Right lobe of liver (tissue), 6 donors: Measurements from ENCODE around the gene THRA. TPM values are rescaled to one million over a fixed set of nuclear protein-coding genes. Genes with fewer than 3 reads are reported as not detected.
A peak's percentile ranks its signal among the peaks of the same experiment; 100 is the strongest.

Experiments used
- ATAC-seq, 4 donors: fragments of 200-7000 bp; cut with Tn5 transposase; one replicate each; pipeline ENCODE4 v1.9.1; 2020; ENCODE audit warnings: mild to moderate bottlenecking in 4 of 4, moderate library complexity in 4 of 4
- DNase-seq, 3 donors: peaks; one replicate each; pipeline ENCODE4 v3.0.0-alpha.2; 2020
- H3K27ac ChIP-seq, 3 donors: fragments of 200-600 bp; one replicate each; pipeline ENCODE4 v1.8.0; 2022
- H3K27me3 ChIP-seq, 2 donors: fragments of 200-600 bp; one replicate each; pipeline ENCODE4 v1.8.0; 2022
- H3K36me3 ChIP-seq, 4 donors: fragments of 200-600 bp; sonication (generic) in 1 of 4; one replicate each; pipeline versions ENCODE4 v1.5.1 to v1.8.0; 2017 to 2022; ENCODE audit warnings: control low read depth in 1 of 4
- H3K4me1 ChIP-seq, 4 donors: fragments of 200-600 bp; sonication (generic) in 1 of 4; one replicate each; pipeline versions ENCODE4 v1.5.1 to v1.8.0; 2017 to 2022; ENCODE audit warnings: control low read depth in 1 of 4
- H3K4me3 ChIP-seq, 3 donors: fragments of 200-600 bp; one replicate each; pipeline ENCODE4 v1.8.0; 2022
- H3K9me3 ChIP-seq, 4 donors: fragments of 200-600 bp; sonication (generic) in 1 of 4; one replicate each; pipeline versions ENCODE4 v1.5.1 to v1.8.0; 2017 to 2022; ENCODE audit warnings: control low read depth in 1 of 4
- POLR2A ChIP-seq: fragments of 450-650 bp; IDR thresholded peaks from one replicate; pipeline ENCODE4 v1.6.1; 2017; ENCODE audit warnings: antibody characterized with exemption, mild to moderate bottlenecking
- WGBS: methylation state at CpG from one replicate; pipeline ENCODE4 v1.1.6; 2018; ENCODE audit warnings: low coverage, low lambda C conversion rate; ENCODE audit not compliant: insufficient coverage; ENCODE audit errors: missing lambda C conversion rate; 5-methylcytosine and 5-hydroxymethylcytosine counted together
- intact Hi-C, 2 donors: fragments of 100-400 bp; cut with DNase I; formaldehyde crosslinking; loops; one replicate each; pipeline versions ENCODE4 v1.11.2 to v1.14.1; 2022
- total RNA-seq, 6 experiments: library from RNA; depleted of rRNA in 2 of 6; stranded (reverse); fragments of >200 nt in 2 of 6; fragmentation: NEBNext Ultra II Directional in 3 of 6; extraction: Animal tissue kit (Norgen Biotek cat#: 25700) in 3 of 6; gene quantifications; one replicate each; pipeline versions ENCODE4 v1.1.0 to v1.2.4, GENCODE V29; 2016 to 2023
- TF ChIP-seq, protein P1 (sequence below), 4 donors: fragments of 200-600 bp in 3 of 4; fragments of 450-650 bp in 1 of 4; IDR thresholded peaks; one replicate each; pipeline versions ENCODE4 v1.5.1 to v1.8.0; 2016 to 2022; ENCODE audit warnings: antibody characterized with exemption in 4 of 4, mild to moderate bottlenecking in 2 of 4
- donor health status: DM: no; HTN: yes; CAD: no.
- donor health status: DM: no; HTN: no; CAD: no.
- donor health status: DM: no; HTN: no; CAD: no.
- donor health status: DM: no; HTN: yes; CAD: no.
- donor health status: DM: no; HTN: yes; CAD: no.

Gene THRA
- total RNA-seq, 6 experiments from 2014 or later = 3.7 to 9.4 (median 7.7) TPM

- WGBS = 75% methylated on average over 2 of the region's 7 CpGs
- H3K36me3 ChIP-seq = no peaks in the 10 kb centered on the region
- no peaks in the 10 kb centered on the region for H3K27me3 ChIP-seq
- H3K4me3 ChIP-seq = no peak overlapping the region
- H3K4me1 ChIP-seq = peaks cover 2 to 31% (median 18%) of the 10 kb centered on the region in 4 donors
- intact Hi-C loops = loop anchor here in 1 of 2 donors (10.0 kb wide), 1 partner anchor 62 kb away; the partner anchor contains the start of gene CSF3
- no peak overlapping the region for H3K27ac ChIP-seq
- ATAC-seq (no peak), DNase-seq (no peak)
- no peaks in the 10 kb centered on the region for H3K9me3 ChIP-seq
- TF ChIP-seq, protein P1, sequence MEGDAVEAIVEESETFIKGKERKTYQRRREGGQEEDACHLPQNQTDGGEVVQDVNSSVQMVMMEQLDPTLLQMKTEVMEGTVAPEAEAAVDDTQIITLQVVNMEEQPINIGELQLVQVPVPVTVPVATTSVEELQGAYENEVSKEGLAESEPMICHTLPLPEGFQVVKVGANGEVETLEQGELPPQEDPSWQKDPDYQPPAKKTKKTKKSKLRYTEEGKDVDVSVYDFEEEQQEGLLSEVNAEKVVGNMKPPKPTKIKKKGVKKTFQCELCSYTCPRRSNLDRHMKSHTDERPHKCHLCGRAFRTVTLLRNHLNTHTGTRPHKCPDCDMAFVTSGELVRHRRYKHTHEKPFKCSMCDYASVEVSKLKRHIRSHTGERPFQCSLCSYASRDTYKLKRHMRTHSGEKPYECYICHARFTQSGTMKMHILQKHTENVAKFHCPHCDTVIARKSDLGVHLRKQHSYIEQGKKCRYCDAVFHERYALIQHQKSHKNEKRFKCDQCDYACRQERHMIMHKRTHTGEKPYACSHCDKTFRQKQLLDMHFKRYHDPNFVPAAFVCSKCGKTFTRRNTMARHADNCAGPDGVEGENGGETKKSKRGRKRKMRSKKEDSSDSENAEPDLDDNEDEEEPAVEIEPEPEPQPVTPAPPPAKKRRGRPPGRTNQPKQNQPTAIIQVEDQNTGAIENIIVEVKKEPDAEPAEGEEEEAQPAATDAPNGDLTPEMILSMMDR (IDR thresholded peaks at IDR 0.05) = no peak
- TF ChIP-seq POLR2A = no peak
These were observed 13.8 kb downstream of the THRA start for GRCh38 chr17:40076591-40076990.

DNA sequence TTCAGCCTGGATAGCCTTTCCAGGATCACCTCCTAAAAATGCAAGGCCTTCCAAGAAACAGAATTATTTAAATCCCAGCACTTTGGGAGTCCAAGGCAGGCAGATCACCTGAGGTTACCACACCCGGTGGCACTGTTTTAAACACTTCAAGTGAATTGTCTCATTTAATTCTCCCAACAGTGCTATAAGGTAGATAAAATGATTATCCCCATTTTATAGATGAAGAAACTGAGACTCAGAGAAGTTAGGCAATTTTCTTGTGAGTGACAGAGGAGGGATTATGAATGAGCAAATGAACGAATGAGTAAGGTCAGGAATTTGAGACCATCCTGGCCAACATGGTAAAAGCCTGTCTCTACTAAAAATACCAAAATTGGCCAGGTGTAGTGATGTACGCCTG, 16.8 kb downstream of the THRA start:
- Histone ChIP-seq H3K4me3 (no peak overlapping the region), H3K4me1 (peaks cover 0 to 18% (median 8%) of the 10 kb centered on the region in 4 donors), H3K27ac (no peak overlapping the region), H3K9me3 (no peaks in the 10 kb centered on the region), H3K27me3 (no peaks in the 10 kb centered on the region), H3K36me3 (no peaks in the 10 kb centered on the region)
- DNase-seq (no peak), ATAC-seq (no peak)
- no peak for TF ChIP-seq POLR2A
- TF ChIP-seq, protein P1 (IDR thresholded peaks at IDR 0.05) = no peak
- 83% methylated on average over 3 of the region's 3 CpGs for WGBS
- intact Hi-C loops = loop anchor here in 1 of 2 donors (10.0 kb wide), 1 partner anchor 65 kb away; the partner anchor contains the start of gene CSF3

GRCh38 chr17:40084477-40084876, 21.7 kb downstream of the THRA start:
- no peaks in the 10 kb centered on the region for H3K27me3 ChIP-seq
- WGBS = 92% methylated on average over 11 of the region's 14 CpGs
- no peaks in the 10 kb centered on the region for H3K4me1 ChIP-seq
- H3K9me3 ChIP-seq = no peaks in the 10 kb centered on the region
- intact Hi-C loops = loop anchor here in 1 of 2 donors (10.0 kb wide), 1 partner anchor 70 kb away; the partner anchor contains the start of gene CSF3
- ATAC-seq (no peak), DNase-seq (no peak)
- no peak overlapping the region for H3K4me3 ChIP-seq
- TF ChIP-seq POLR2A = no peak
- TF ChIP-seq, protein P1 (IDR thresholded peaks at IDR 0.05) = no peak
- no peak overlapping the region for H3K27ac ChIP-seq
- H3K36me3 ChIP-seq = peaks cover 0 to 16% (median 0%) of the 10 kb centered on the region in 4 donors

DNA sequence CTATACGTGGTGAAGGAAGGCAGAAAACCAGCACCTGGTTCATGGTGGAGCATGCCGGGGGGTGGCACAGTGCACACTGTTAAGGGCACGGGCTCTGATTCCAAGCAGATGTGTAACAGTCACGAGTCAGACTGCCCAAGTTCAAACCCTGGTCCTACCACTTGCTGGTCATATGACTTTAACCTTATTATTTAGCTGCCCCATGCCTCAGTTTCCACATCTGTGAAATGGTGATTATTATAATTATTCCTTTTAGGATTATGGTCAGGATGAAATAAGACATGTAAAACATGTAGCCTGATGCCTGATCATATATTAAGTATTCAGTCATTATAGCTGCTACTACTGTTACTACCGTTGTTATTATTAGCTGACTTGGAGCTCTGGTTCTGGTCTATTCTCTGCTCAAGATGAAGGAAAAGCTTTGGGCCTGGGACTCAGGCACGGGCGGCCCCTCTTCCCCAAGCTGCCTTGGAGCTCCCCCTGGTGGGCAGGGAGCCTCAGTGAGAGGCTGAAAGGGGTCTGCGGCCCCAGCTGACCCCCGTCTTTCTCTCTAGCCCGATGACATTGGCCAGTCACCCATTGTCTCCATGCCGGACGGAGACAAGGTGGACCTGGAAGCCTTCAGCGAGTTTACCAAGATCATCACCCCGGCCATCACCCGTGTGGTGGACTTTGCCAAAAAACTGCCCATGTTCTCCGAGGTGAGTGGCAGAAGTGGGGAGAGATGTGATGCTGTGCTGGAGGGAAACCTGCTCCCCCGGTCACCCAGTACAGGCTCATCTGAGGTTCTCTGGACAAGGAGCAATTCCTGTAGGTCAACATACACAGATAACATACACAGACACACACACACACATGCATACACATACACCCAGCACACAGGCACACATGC, 23.6 kb downstream of the THRA start:
- Histone ChIP-seq H3K4me1 (no peaks in the 10 kb centered on the region), H3K27me3 (no peaks in the 10 kb centered on the region), H3K9me3 (no peaks in the 10 kb centered on the region), H3K4me3 (no peak overlapping the region), H3K27ac (no peak overlapping the region), H3K36me3 (peaks cover 0 to 16% (median 0%) of the 10 kb centered on the region in 4 donors)
- DNase-seq (peak in 1 of 3 donors; percentile 63), ATAC-seq (peak; percentile 58 to 73 (median 68))
- TF ChIP-seq POLR2A = no peak
- TF ChIP-seq, protein P1 (IDR thresholded peaks at IDR 0.05) = peak; percentile 71 to 87 (median 82)
- intact Hi-C loops = loop anchor here in 1 of 2 donors (10.0 kb wide), 1 partner anchor 72 kb away; the partner anchor contains the start of gene CSF3
- WGBS = 0% methylated on average over 1 of the region's 17 CpGs
